Stimulated activated CD4-positive, alpha-beta T cell treated with anti-CD3 and anti-CD28 coated beads, Interleukin-1b, Interleukin-23, amount 100 ng/mL, for 48 hours (primary cell): ENCODE measurements around the gene ACSM6.

Source experiments
- DNase-seq: peaks from one replicate; pipeline ENCODE4 v3.0.0-alpha.2; 2020

The ACSM6 gene

GRCh38 chr10:95247200-95247880 is 53.3 kb downstream of the ACSM6 start:
- DNase-seq = no peak

GRCh38 chr10:95247881-95248583 is 54.0 kb downstream of the ACSM6 start:
- DNase-seq = no peak

- DNase-seq = no peak
Measured at GRCh38 chr10:95248989-95249388, 55.0 kb downstream of the ACSM6 start.

GRCh38 chr10:95249467-95249866 is 55.4 kb downstream of the ACSM6 start:
- no peak for DNase-seq

- DNase-seq = no peak
Measured at GRCh38 chr10:95250856-95251255, 56.8 kb downstream of the ACSM6 start.

GRCh38 chr10:95253007-95253406 is 59.0 kb downstream of the ACSM6 start:
- DNase-seq = no peak

GRCh38 chr10:95253686-95254085 is 59.6 kb downstream of the ACSM6 start:
- no peak for DNase-seq

GRCh38 chr10:95254629-95255028 is 60.6 kb downstream of the ACSM6 start:
- no peak for DNase-seq

- no peak for DNase-seq
Measured at GRCh38 chr10:95256268-95256667, 62.2 kb downstream of the ACSM6 start.

GRCh38 chr10:95257849-95258248 is 63.8 kb downstream of the ACSM6 start:
- no peak for DNase-seq

- no peak for DNase-seq
Measured at GRCh38 chr10:95260397-95260881, 66.4 kb downstream of the ACSM6 start.

- DNase-seq = no peak
Measured at GRCh38 chr10:95260909-95261552, 67.0 kb downstream of the ACSM6 start.

GRCh38 chr10:95261926-95262325 is 67.9 kb downstream of the ACSM6 start:
- no peak for DNase-seq

GRCh38 chr10:95262763-95263518 is 68.9 kb downstream of the ACSM6 start:
- no peak for DNase-seq

GRCh38 chr10:95263864-95264226 is 69.8 kb downstream of the ACSM6 start:
- no peak for DNase-seq

- no peak for DNase-seq
Measured at GRCh38 chr10:95264227-95265051, 70.4 kb downstream of the ACSM6 start.

GRCh38 chr10:95265572-95265971 is 71.5 kb downstream of the ACSM6 start:
- no peak for DNase-seq

- no peak for DNase-seq
Measured at GRCh38 chr10:95266674-95267095, 72.6 kb downstream of the ACSM6 start.

- no peak for DNase-seq
Measured at GRCh38 chr10:95267251-95267650, 73.2 kb downstream of the ACSM6 start.

GRCh38 chr10:95268438-95268837 is 74.4 kb downstream of the ACSM6 start:
- no peak for DNase-seq

- DNase-seq = no peak
Measured at GRCh38 chr10:95273393-95274312, 79.6 kb downstream of the ACSM6 start.
